GM12872 (cell line): ENCODE data around the gene HOXB6.

ENCODE experiments used
- TF ChIP-seq, protein P1 (sequence below): IDR thresholded peaks from 3 replicates; pipeline ENCODE4 v1.5.1; 2011; ENCODE audit warnings: low read depth, mild to moderate bottlenecking, low read length, moderate library complexity; ENCODE audit not compliant: insufficient read depth

Gene HOXB6

DNA sequence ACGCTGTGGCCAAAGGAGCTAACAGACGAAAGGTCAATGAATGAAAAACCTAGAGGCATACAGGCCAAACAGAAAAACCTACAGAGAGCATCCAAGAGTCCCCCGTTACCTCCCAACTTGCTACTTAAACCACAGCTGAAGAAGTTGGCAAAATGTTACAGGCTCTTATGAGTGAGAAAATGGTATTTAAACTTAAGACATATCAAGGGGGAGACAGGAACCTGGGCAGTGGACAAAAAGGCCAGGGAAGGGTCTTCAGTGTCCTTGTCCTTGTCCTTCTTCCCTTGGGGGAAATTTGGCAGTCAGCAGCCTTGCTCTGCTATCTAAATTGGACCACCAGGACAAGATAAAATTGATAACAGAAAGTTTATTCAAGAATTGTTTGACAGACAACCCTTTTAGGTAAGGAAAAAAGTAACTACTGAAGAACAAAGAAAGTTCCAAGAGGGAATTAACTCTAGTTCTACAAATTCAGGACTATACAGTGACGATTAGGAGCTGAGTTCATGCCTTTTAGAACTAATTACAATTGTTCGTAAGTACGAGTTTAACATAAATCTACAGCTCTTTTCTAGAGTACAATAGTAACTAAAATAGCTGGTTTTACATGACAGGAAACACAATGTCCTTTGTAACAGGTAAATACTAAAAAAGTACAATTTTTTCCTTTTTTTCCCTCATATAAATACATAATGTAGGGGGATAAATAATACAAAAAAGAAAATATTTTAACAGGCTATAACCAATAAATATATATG lies 56.1 kb downstream of the HOXB6 start:
- TF ChIP-seq, protein P1, sequence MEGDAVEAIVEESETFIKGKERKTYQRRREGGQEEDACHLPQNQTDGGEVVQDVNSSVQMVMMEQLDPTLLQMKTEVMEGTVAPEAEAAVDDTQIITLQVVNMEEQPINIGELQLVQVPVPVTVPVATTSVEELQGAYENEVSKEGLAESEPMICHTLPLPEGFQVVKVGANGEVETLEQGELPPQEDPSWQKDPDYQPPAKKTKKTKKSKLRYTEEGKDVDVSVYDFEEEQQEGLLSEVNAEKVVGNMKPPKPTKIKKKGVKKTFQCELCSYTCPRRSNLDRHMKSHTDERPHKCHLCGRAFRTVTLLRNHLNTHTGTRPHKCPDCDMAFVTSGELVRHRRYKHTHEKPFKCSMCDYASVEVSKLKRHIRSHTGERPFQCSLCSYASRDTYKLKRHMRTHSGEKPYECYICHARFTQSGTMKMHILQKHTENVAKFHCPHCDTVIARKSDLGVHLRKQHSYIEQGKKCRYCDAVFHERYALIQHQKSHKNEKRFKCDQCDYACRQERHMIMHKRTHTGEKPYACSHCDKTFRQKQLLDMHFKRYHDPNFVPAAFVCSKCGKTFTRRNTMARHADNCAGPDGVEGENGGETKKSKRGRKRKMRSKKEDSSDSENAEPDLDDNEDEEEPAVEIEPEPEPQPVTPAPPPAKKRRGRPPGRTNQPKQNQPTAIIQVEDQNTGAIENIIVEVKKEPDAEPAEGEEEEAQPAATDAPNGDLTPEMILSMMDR, result no peak

DNA sequence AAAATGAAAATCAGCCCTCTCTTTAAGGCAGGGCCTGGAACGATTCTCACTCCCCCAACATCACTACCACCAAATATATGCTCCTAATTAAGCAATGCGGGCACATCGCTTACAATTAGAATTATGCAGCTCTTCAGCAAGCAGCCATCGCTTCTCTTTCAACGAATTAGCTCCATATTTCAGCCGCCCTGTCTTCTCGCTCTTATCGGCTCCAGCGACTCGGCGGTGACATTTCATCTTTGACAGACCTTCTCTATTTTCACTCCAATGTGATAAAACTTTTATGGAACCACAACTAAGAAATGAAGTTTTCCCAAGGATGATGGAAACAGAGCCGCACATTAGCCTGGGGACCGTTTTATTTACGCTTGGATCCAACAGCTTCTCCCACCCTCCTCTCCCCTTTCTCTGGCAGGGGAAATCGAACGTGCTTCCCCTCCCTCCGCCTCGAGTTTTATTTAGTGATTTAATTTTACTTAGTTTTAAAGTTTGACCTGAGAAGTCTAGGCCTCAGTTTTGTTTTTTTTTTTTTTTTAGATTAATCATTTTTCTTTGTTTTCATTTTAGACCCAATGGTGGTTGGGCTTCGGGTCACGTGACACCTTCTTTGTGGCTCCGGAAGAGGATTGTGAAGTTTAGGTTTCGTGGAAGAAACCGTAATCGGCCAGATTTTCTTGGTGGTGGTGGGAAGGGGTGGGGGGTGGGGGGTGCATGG lies 56.8 kb downstream of the HOXB6 start:
- TF ChIP-seq, protein P1, result no peak

DNA sequence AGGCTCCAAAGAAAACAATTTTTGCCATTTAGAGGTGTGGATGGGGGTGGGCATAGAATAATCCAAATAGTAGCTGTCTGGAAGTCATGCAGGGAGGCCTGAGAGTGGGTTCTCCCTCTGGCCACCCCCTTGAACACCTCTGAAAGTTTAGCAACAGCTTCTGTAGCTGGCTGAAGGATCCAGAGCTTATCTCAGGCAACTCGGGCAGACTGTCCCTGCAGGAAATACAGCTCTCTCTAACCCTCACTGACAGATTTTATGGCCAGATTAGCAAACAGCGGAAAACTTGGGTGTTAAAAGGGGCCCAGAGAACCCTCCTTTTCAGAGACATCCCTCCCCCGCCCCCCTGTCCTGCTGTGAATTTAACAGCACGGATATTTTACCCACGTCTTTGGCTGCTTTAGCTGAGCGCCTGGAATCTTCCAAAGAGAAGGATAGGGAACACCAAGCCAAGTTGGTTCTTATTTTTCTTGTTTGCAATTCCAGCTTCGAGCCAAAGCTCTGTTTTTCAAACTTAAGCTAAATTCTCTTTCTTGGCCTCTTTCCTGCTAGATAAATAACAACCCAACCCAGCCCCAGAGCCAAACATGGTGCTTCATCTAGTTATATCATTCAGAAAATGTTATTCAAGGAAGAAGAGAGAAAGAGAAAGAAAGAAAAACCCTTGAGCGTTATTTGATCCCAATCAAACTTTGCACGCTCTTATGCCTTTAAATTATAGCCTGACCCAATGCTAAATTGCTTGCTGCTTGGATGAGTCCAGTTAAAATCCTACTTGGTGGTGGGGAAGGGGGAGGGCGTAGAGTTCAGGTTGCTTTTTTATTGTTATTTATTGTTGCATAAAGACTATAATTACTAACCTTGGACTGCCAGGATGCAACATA lies 57.6 kb downstream of the HOXB6 start:
- TF ChIP-seq, protein P1, result no peak

DNA sequence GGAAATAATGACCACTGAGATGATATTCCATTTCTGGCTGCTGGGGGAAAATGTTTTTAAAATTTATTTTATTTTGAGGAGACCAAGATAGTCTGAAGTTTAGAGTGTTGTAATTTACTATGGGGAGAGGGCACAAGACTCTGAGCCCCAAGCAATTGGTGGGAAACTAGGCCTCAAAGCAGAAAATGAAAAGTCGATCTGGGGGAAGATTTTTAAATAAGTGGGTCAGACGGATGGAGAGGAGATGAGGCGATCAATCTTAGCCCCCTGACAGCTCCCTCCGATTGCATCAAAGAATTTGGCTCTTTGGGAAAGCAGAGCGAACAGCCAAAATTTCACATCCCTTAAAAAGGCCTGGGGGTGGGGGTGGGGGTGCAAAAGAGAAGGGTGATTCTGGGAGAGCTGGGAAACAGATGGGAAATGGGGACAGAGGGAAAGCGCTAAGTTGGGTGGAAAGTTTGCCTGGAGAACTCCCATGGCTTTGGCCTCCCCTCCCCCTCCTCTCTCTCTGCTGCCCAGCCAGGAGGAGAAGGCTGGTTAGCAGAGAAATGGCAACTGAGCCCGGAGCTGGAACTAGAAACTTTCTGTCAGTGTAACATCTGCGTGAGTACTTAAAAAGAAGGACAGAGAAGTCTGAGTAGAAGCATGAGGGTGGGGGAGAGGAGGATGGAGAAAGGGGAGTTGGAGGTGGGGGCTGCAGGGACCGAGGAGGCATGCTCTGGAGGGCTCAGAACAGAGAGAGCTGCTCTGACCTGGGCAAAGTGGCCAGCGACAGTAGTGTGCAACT lies 58.5 kb downstream of the HOXB6 start:
- TF ChIP-seq, protein P1, result no peak
